SK-N-SH (cell line): ENCODE measurements around the gene RPH3AL. TPM values are rescaled to one million over a fixed set of nuclear protein-coding genes. Genes with fewer than 3 reads are reported as not detected.
"Not testable (repeated sequence)": the region's sequence is repeated elsewhere in the genome, so short reads cannot be mapped to it uniquely, and the experiment has no call there.

Source experiments
- CTCF ChIA-PET: fragments of 300-600, 350-600 bp; formaldehyde crosslinking; extraction: SDS; loops from one replicate; lab custom pipeline; 2021; lab: Yijun Ruan, JAX
- POLR2A ChIA-PET: fragments of 350-600 bp; sonication (Branson Sonifier 250); formaldehyde crosslinking; extraction: SDS; loops from one replicate; lab custom pipeline; 2020; ENCODE audit warnings: antibody characterized with exemption, inconsistent platforms; lab: Yijun Ruan, JAX
- DNase-seq: peaks from one replicate; pipeline ENCODE4 v3.0.0; 2012
- H2AFZ ChIP-seq: fragments of 200-600 bp; sonication (generic); 2 replicates; pipeline ENCODE4 v1.8.1; 2016; ENCODE audit warnings: antibody characterized with exemption, mild to moderate bottlenecking, low read depth
- H3F3A ChIP-seq: fragments of 200-600 bp; sonication (generic); replicated peaks from 2 replicates; pipeline ENCODE3; 2016; ENCODE audit warnings: antibody characterized with exemption, mild to moderate bottlenecking; ENCODE audit not compliant: insufficient read depth
- H3K27ac ChIP-seq, 2 experiments: fragments of 200-500 bp in 1 of 2; fragments of 200-600 bp in 1 of 2; sonication (Bioruptor generic) in 1 of 2; sonication (generic), shearing (Covaris generic) in 1 of 2; 2 replicates each; pipeline versions ENCODE4 v1.5.1 to v1.6.1; 2014 to 2016; ENCODE audit warnings: low read depth in 2 of 2, inconsistent platforms in 1 of 2, low read length in 1 of 2, mild to moderate bottlenecking in 1 of 2, mixed read lengths in 1 of 2
- H3K27me3 ChIP-seq: fragments of 200-600 bp; sonication (generic), shearing (Covaris generic); 2 replicates; pipeline ENCODE4 v1.6.1; 2016; ENCODE audit warnings: mixed run types; ENCODE audit not compliant: insufficient read depth
- H3K36me3 ChIP-seq, 2 experiments: fragments of 200-500 bp in 1 of 2; fragments of 200-600 bp in 1 of 2; sonication (Bioruptor generic) in 1 of 2; sonication (generic) in 1 of 2; replicated peaks in 1 of 2; 2 replicates each; pipeline versions ENCODE3 to v1.5.1; 2014 to 2016; ENCODE audit warnings: low read length in 1 of 2, mild to moderate bottlenecking in 1 of 2; ENCODE audit not compliant: insufficient read depth in 2 of 2, control insufficient read depth in 1 of 2
- H3K4me1 ChIP-seq, 2 experiments: fragments of 200-500 bp in 1 of 2; fragments of 200-600 bp in 1 of 2; sonication (Bioruptor generic) in 1 of 2; sonication (generic), shearing (Covaris generic) in 1 of 2; 2 replicates each; pipeline versions ENCODE4 v1.5.1 to v1.6.1; 2014 to 2016; ENCODE audit warnings: low read depth in 1 of 2, low read length in 1 of 2, mixed run types in 1 of 2; ENCODE audit not compliant: insufficient read depth in 2 of 2, control insufficient read depth in 1 of 2
- H3K4me2 ChIP-seq: fragments of 200-600 bp; sonication (generic), shearing (Covaris generic); 2 replicates; pipeline ENCODE4 v1.6.1; 2017; ENCODE audit warnings: mixed run types
- H3K4me3 ChIP-seq, 2 experiments: fragments of 200-500 bp in 1 of 2; fragments of 200-600 bp in 1 of 2; sonication (Bioruptor generic) in 1 of 2; sonication (generic), shearing (Covaris generic) in 1 of 2; 2 replicates each; pipeline versions ENCODE4 v1.5.1 to v1.8.1; 2014 to 2016; ENCODE audit warnings: low read depth in 2 of 2, inconsistent platforms in 1 of 2, low read length in 1 of 2, mild to moderate bottlenecking in 1 of 2, mixed read lengths in 1 of 2, moderate library complexity in 1 of 2
- H3K79me2 ChIP-seq: fragments of 200-600 bp; sonication (generic); 2 replicates; pipeline ENCODE4 v1.8.1; 2017; ENCODE audit warnings: mild to moderate bottlenecking; ENCODE audit not compliant: insufficient read depth
- H3K9ac ChIP-seq: fragments of 200-600 bp; sonication (generic); 2 replicates; pipeline ENCODE4 v1.6.1; 2017; ENCODE audit warnings: mixed run types
- H3K9me2 ChIP-seq: fragments of 200-600 bp; sonication (generic); 2 replicates; pipeline ENCODE4 v1.6.1; 2017; ENCODE audit warnings: mixed run types
- H3K9me3 ChIP-seq: fragments of 200-600 bp; sonication (generic); 2 replicates; pipeline ENCODE4 v1.6.1; 2017; ENCODE audit warnings: mixed run types, mild to moderate bottlenecking, moderate library complexity
- H4K20me1 ChIP-seq: fragments of 200-600 bp; sonication (generic); 2 replicates; pipeline ENCODE4 v1.6.1; 2017; ENCODE audit warnings: mild to moderate bottlenecking, mixed run types; ENCODE audit not compliant: insufficient read depth
- ELF1 ChIP-seq: IDR thresholded peaks from 2 replicates; pipeline ENCODE4 v1.4.0; 2012
- REST ChIP-seq: IDR thresholded peaks from 2 replicates; pipeline ENCODE4 v1.6.1; 2012; ENCODE audit warnings: mild to moderate bottlenecking, low read depth, low read length, moderate library complexity
- RFX5 ChIP-seq: IDR thresholded peaks from 2 replicates; pipeline ENCODE4 v1.6.1; 2012; ENCODE audit warnings: mild to moderate bottlenecking, improper control_type of control experiment, low read length
- WGBS: methylation state at CpG from one replicate; pipeline ENCODE4 v1.1.6; 2017; ENCODE audit warnings: low lambda C conversion rate; 5-methylcytosine and 5-hydroxymethylcytosine counted together
- polyA plus RNA-seq, 3 experiments: library from polyadenylated mRNA; depleted of rRNA; stranded (reverse); fragments of >200 nt; gene quantifications; 2 replicates each; pipeline ENCODE4 v1.2.3, GENCODE V29; 2012

RPH3AL gene
- polyA plus RNA-seq, 1 of the 3 experiments (the other 2 are of a cell fraction): 2.9 TPM

DNA sequence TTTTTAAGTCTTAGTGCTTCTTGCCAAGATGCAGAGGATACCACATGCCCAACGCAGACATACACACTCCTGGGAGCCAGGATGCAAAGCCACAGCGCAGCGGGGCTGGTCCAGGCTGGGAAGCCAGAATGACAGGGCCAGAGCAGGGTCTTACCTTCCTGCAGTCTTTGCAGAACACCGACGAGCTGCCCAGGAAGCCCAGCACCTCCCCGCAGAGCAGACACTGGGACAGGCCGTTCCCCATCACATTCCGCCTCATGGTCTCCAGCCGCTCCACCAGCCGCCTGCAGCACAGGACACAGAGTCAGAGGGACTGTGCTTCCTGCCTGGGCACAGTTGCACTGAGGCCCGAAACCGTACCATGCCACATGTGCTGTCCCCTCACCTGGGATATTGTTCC is 33.3 kb downstream of the RPH3AL start:
- WGBS: 78% methylated on average over 6 of the region's 12 CpGs
- CTCF ChIA-PET: interaction anchor here (0.7 kb wide), 1 partner anchor 9 kb away, joined by 3 read pairs; no protein-coding TSS in a partner anchor
- DNase-seq: no peak

DNA sequence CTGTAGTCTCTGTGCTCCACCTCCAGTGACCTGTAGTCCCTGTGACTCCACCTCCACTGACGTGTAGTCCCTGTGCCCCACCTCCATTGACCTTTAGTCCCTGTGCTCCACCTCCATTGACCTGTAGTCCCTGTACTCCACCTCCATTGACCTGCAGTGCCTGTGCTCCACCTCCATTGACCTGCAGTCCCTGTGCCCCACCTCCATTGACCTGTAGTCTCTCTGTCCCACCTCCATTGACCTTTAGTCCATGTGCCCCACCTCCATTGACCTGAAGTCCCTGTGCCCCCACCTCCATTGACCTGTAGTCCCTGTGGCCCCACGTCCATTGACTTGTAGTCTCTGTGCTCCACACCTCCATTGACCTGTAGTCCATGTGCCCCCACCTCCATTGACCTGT is 35.5 kb downstream of the RPH3AL start:
- H3K27ac ChIP-seq, H3K4me3 ChIP-seq, CTCF ChIA-PET, POLR2A ChIA-PET, H4K20me1 ChIP-seq, H2AFZ ChIP-seq, H3K9me2 ChIP-seq, H3K9me3 ChIP-seq, H3K9ac ChIP-seq, H3K4me2 ChIP-seq, H3K36me3 ChIP-seq, H3K27me3 ChIP-seq, H3K79me2 ChIP-seq, H3K4me1 ChIP-seq, DNase-seq, H3F3A ChIP-seq: not testable (repeated sequence)
- WGBS: 45% methylated on average over 2 of the region's 2 CpGs

More for the DNA sequence above, 33.3 kb downstream of the RPH3AL start:
- H3K9ac ChIP-seq: no peak overlapping the region
- H2AFZ ChIP-seq: no peak overlapping the region
- no peaks in the 10 kb centered on the region for H3K36me3 ChIP-seq
- H3K27ac ChIP-seq: no peak overlapping the region
- POLR2A ChIA-PET: no interaction called here
- no peaks in the 10 kb centered on the region for H4K20me1 ChIP-seq
- H3K9me2 ChIP-seq: no peaks in the 10 kb centered on the region
- no peaks in the 10 kb centered on the region for H3K27me3 ChIP-seq
- no peaks in the 10 kb centered on the region for H3K79me2 ChIP-seq
- H3K4me3 ChIP-seq: no peak overlapping the region
- no peak overlapping the region for H3K4me2 ChIP-seq
- H3K9me3 ChIP-seq: no peaks in the 10 kb centered on the region
- no peaks in the 10 kb centered on the region; a peak in 1 of 4 replicates for H3K4me1 ChIP-seq
- H3F3A ChIP-seq: no peaks in the 10 kb centered on the region
- TF ChIP-seq REST (no peak), ELF1 (no peak), RFX5 (no peak)

DNA sequence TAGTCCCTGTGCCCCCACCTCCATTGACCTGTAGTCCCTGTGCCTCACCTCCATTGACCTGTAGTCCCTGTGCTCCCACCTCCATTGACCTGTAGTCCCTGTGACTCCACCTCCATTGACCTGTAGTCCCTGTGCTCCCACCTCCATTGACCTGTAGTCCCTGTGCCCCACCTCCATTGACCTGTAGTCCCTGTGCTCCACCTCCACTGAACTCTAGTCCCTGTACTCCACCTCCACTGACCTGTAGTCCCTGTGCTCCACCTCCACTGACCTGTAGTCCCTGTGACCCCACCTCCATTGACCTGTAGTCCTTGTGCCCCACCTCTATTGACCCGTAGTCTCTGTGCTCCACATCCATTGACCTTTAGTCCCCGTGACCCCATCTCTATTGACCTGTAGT is 37.2 kb downstream of the RPH3AL start:
- H3K27me3 ChIP-seq, POLR2A ChIA-PET, H3K4me1 ChIP-seq, H3K4me2 ChIP-seq, DNase-seq, H3K79me2 ChIP-seq, H3K27ac ChIP-seq, H3K9me3 ChIP-seq, H3K9me2 ChIP-seq, H3K36me3 ChIP-seq, H3F3A ChIP-seq, H4K20me1 ChIP-seq, H3K4me3 ChIP-seq, H3K9ac ChIP-seq, CTCF ChIA-PET, H2AFZ ChIP-seq: not testable (repeated sequence)
- 63% methylated on average over 2 of the region's 2 CpGs for WGBS

DNA sequence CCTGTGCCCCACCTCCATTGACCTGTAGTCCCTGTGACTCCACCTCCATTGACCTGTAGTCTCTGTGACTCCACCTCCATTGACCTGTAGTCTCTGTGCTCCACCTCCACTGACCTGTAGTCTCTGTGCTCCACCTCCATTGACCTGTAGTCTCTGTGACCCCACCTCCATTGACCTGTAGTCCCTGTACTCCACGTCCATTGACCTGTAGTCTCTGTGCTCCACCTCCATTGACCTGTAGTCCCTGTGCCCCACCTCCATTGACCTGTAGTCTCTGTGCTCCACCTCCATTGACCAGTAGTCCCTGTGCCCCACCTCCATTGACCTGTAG is 38.0 kb downstream of the RPH3AL start:
- DNase-seq, H3F3A ChIP-seq, H3K9me3 ChIP-seq, H3K79me2 ChIP-seq, H4K20me1 ChIP-seq, H3K4me1 ChIP-seq, CTCF ChIA-PET, H3K4me2 ChIP-seq, H3K27me3 ChIP-seq, H3K9me2 ChIP-seq, H2AFZ ChIP-seq, POLR2A ChIA-PET, H3K4me3 ChIP-seq, H3K36me3 ChIP-seq, H3K9ac ChIP-seq, H3K27ac ChIP-seq: not testable (repeated sequence)
- WGBS: 92% methylated on average over 1 of the region's 1 CpG
